IMR-90 (cell line): ENCODE data around the gene LINGO4. TPM values are rescaled to one million over a fixed set of nuclear protein-coding genes. Genes with fewer than 3 reads are reported as not detected.

Experiments used
- ATAC-seq: fragments of 200-7000 bp; cut with Tn5 transposase; 2 replicates; pipeline ENCODE4 v1.9.1; 2020; ENCODE audit warnings: low read depth, mild to moderate bottlenecking, moderate library complexity
- BruUV-seq: library from RNA; stranded (reverse); fragments of 400-500 nt; replicated peaks from 2 replicates; lab custom pipeline; 2021; lab: Mats Ljungman, UMichigan
- CTCF ChIA-PET: fragments of 300-600 bp; formaldehyde crosslinking; extraction: SDS; loops from one replicate; lab custom pipeline; 2021; ENCODE audit warnings: antibody characterized with exemption; lab: Yijun Ruan, JAX
- POLR2A ChIA-PET: fragments of 300-600 bp; sonication (Branson Sonifier 250); formaldehyde crosslinking; loops from one replicate; lab custom pipeline; 2022; ENCODE audit warnings: antibody characterized with exemption; ENCODE audit not compliant: unreplicated experiment; lab: Charles Lee
- DNase-seq: peaks from one replicate; pipeline ENCODE4 v3.0.0; 2013
- H2AFZ ChIP-seq: replicated peaks from 2 replicates; pipeline ENCODE3; 2013; ENCODE audit warnings: low read length, mild to moderate bottlenecking; ENCODE audit not compliant: poor library complexity
- H2AK5ac ChIP-seq: 2 replicates; pipeline ENCODE4 v1.6.1; 2013; ENCODE audit warnings: low read depth, low read length, inconsistent platforms
- H2AK9ac ChIP-seq: replicated peaks from 2 replicates; pipeline ENCODE3; 2013; ENCODE audit warnings: mild to moderate bottlenecking, low read depth, low read length, moderate library complexity; ENCODE audit not compliant: poor library complexity
- H2BK120ac ChIP-seq: 2 replicates; pipeline ENCODE4 v1.6.1; 2013; ENCODE audit warnings: low read depth, low read length, inconsistent platforms
- H2BK15ac ChIP-seq: 3 replicates; pipeline ENCODE4 v1.6.1; 2013; ENCODE audit warnings: low read depth, low read length, inconsistent platforms
- H2BK20ac ChIP-seq: 2 replicates; pipeline ENCODE4 v1.6.1; 2013; ENCODE audit warnings: low read depth, mild to moderate bottlenecking, inconsistent platforms, low read length, moderate library complexity
- H2BK5ac ChIP-seq: 2 replicates; pipeline ENCODE4 v1.6.1; 2013; ENCODE audit warnings: mild to moderate bottlenecking, low read depth, low read length, inconsistent platforms; ENCODE audit not compliant: poor library complexity, severe bottlenecking
- H3K14ac ChIP-seq: replicated peaks from 2 replicates; pipeline ENCODE4 v1.6.1; 2013; ENCODE audit warnings: low read depth, low read length, inconsistent platforms
- H3K18ac ChIP-seq: 2 replicates; pipeline ENCODE4 v1.6.1; 2013; ENCODE audit warnings: low read depth, low read length, control low read depth
- H3K23ac ChIP-seq: 2 replicates; pipeline ENCODE4 v1.6.1; 2013; ENCODE audit warnings: low read depth, low read length, inconsistent platforms
- H3K27ac ChIP-seq: 2 replicates; pipeline ENCODE4 v1.5.1; 2013; ENCODE audit warnings: mild to moderate bottlenecking, control low read depth, low read length; ENCODE audit not compliant: insufficient read depth
- H3K27me3 ChIP-seq: 2 replicates; pipeline ENCODE4 v1.6.1; 2013; ENCODE audit warnings: low read length; ENCODE audit not compliant: control insufficient read depth, insufficient read depth
- H3K36me3 ChIP-seq: 2 replicates; pipeline ENCODE4 v1.6.1; 2013; ENCODE audit warnings: low read length, mixed read lengths; ENCODE audit not compliant: control insufficient read depth, insufficient read depth
- H3K4ac ChIP-seq: 2 replicates; pipeline ENCODE4 v1.6.1; 2013; ENCODE audit warnings: low read depth, low read length, inconsistent platforms
- H3K4me1 ChIP-seq: 2 replicates; pipeline ENCODE4 v1.6.1; 2013; ENCODE audit warnings: low read length, mixed read lengths; ENCODE audit not compliant: control insufficient read depth, insufficient read depth
- H3K4me2 ChIP-seq: 2 replicates; pipeline ENCODE4 v1.6.1; 2013; ENCODE audit warnings: low read depth, mild to moderate bottlenecking, control low read depth, low read length, moderate library complexity
- H3K4me3 ChIP-seq: 2 replicates; pipeline ENCODE4 v1.5.1; 2013; ENCODE audit warnings: low read depth, mild to moderate bottlenecking, control low read depth, low read length, moderate library complexity; ENCODE audit not compliant: insufficient read depth
- H3K56ac ChIP-seq: 2 replicates; pipeline ENCODE4 v1.6.1; 2013; ENCODE audit warnings: low read length, inconsistent platforms; ENCODE audit not compliant: insufficient read depth; ENCODE audit errors: extremely low read depth
- H3K79me1 ChIP-seq, 2 experiments: 2 replicates each; pipeline ENCODE4 v1.6.1; 2013; ENCODE audit warnings: low read length in 2 of 2, inconsistent platforms in 1 of 2, low read depth in 1 of 2
- H3K9ac ChIP-seq: 2 replicates; pipeline ENCODE4 v1.6.1; 2013; ENCODE audit warnings: low read depth, low read length, control low read depth
- H3K9me1 ChIP-seq: 2 replicates; pipeline ENCODE4 v1.6.1; 2013; ENCODE audit warnings: low read length, inconsistent platforms; ENCODE audit not compliant: insufficient read depth
- H3K9me3 ChIP-seq: 2 replicates; pipeline ENCODE4 v1.6.1; 2013; ENCODE audit warnings: low read length; ENCODE audit not compliant: control insufficient read depth, insufficient read depth
- H4K20me1 ChIP-seq: 2 replicates; pipeline ENCODE4 v1.6.1; 2013; ENCODE audit warnings: low read length, inconsistent platforms; ENCODE audit not compliant: insufficient read depth
- H4K5ac ChIP-seq: 2 replicates; pipeline ENCODE4 v1.6.1; 2013; ENCODE audit warnings: mild to moderate bottlenecking, low read depth, low read length, control low read depth
- H4K8ac ChIP-seq, 2 experiments: 2 replicates each; pipeline ENCODE4 v1.6.1; 2013; ENCODE audit warnings: low read depth in 2 of 2, low read length in 2 of 2, control low read depth in 1 of 2, inconsistent platforms in 1 of 2
- H4K91ac ChIP-seq: 2 replicates; pipeline ENCODE4 v1.6.1; 2013; ENCODE audit warnings: low read depth, low read length, inconsistent platforms; ENCODE audit not compliant: insufficient read depth
- BHLHE40 ChIP-seq: fragments of 150-350 bp; IDR thresholded peaks from 2 replicates; pipeline ENCODE4 v1.6.1; 2016; ENCODE audit warnings: mild to moderate bottlenecking, low read depth, low read length
- CEBPB ChIP-seq: IDR thresholded peaks from 2 replicates; pipeline ENCODE4 v1.6.1; 2012; ENCODE audit warnings: low read depth, low read length, improper control_type of control experiment
- CHD1 ChIP-seq: IDR thresholded peaks from 2 replicates; pipeline ENCODE4 v1.6.1; 2012; ENCODE audit warnings: low read depth, low read length, improper control_type of control experiment
- FOS ChIP-seq: fragments of 150-350 bp; IDR thresholded peaks from 2 replicates; pipeline ENCODE4 v1.6.1; 2016; ENCODE audit warnings: low read depth, low read length
- MAFK ChIP-seq: IDR thresholded peaks from 2 replicates; pipeline ENCODE4 v1.6.1; 2012; ENCODE audit warnings: low read depth, low read length, improper control_type of control experiment
- MAZ ChIP-seq: IDR thresholded peaks from 2 replicates; pipeline ENCODE4 v1.6.1; 2012; ENCODE audit warnings: low read depth, mild to moderate bottlenecking, low read length, improper control_type of control experiment, moderate library complexity, borderline replicate concordance
- MXI1 ChIP-seq: IDR thresholded peaks from 2 replicates; pipeline ENCODE4 v1.6.1; 2012; ENCODE audit warnings: low read depth, mild to moderate bottlenecking, low read length, moderate library complexity, borderline replicate concordance
- NFE2L2 ChIP-seq: fragments of 150-350 bp; IDR thresholded peaks from 2 replicates; pipeline ENCODE4 v1.6.1; 2016; ENCODE audit warnings: low read depth, mild to moderate bottlenecking, low read length
- POLR2A ChIP-seq: IDR thresholded peaks from 2 replicates; pipeline ENCODE4 v1.6.1; 2012; ENCODE audit warnings: mild to moderate bottlenecking, low read depth, low read length
- RAD21 ChIP-seq: IDR thresholded peaks from 2 replicates; pipeline ENCODE4 v1.6.1; 2012; ENCODE audit warnings: low read length, improper control_type of control experiment
- RCOR1 ChIP-seq: IDR thresholded peaks from 2 replicates; pipeline ENCODE4 v1.6.1; 2012; ENCODE audit warnings: mild to moderate bottlenecking, low read length, improper control_type of control experiment; ENCODE audit not compliant: insufficient replicate concordance
- RFX5 ChIP-seq: IDR thresholded peaks from 2 replicates; pipeline ENCODE4 v1.8.0; 2012; ENCODE audit warnings: low read depth, mild to moderate bottlenecking, low read length, moderate library complexity
- SMC3 ChIP-seq: fragments of 150-350 bp; IDR thresholded peaks from 2 replicates; pipeline ENCODE4 v1.6.1; 2016; ENCODE audit warnings: low read depth, mild to moderate bottlenecking, antibody characterized with exemption, low read length, moderate library complexity
- USF2 ChIP-seq: fragments of 150-350 bp; IDR thresholded peaks from 2 replicates; pipeline ENCODE4 v1.6.1; 2017; ENCODE audit warnings: mild to moderate bottlenecking, antibody characterized with exemption, low read length, low read depth
- WGBS, 2 experiments: methylation state at CpG; one replicate each; pipeline versions ENCODE4 v1.1.5 to v1.1.7; 2013; ENCODE audit warnings: missing lambda C conversion rate in 2 of 2; ENCODE audit not compliant: insufficient read length in 1 of 2; ENCODE audit errors: extremely low coverage in 2 of 2; 5-methylcytosine and 5-hydroxymethylcytosine counted together
- dilution Hi-C: fragments of 300-500 bp; cut with HindIII; formaldehyde crosslinking; loops from one replicate; pipeline ENCODE4 v1.14.3; 2018; ENCODE audit warnings: low sequenced_read_pairs; ENCODE audit not compliant: unreplicated experiment
- in situ Hi-C: fragments of 300-500 bp; cut with MboI; formaldehyde crosslinking; loops from 3 replicates; pipeline ENCODE4 v1.14.3; 2019; ENCODE audit warnings: low sequenced_read_pairs, inconsistent platforms, mixed read lengths
- intact Hi-C: fragments of 100-400 bp; cut with micrococcal nuclease; formaldehyde crosslinking; loops from 2 replicates; pipeline ENCODE4 v1.10.0; 2022
- polyA plus RNA-seq, 3 experiments: library from polyadenylated mRNA; depleted of rRNA; stranded (reverse); fragments of >200 nt; gene quantifications; 2 replicates each; pipeline ENCODE4 v1.2.3, GENCODE V29; 2012; ENCODE audit warnings: low replicate concordance in 1 of 3
- total RNA-seq: library from RNA; depleted of rRNA; stranded (reverse); fragments of >200 nt; gene quantifications from 2 replicates; pipeline ENCODE4 v1.2.3, GENCODE V29; 2012
- TF ChIP-seq, protein P1 (sequence below): fragments of 150-350 bp; IDR thresholded peaks from 2 replicates; pipeline ENCODE4 v1.6.1; 2016; ENCODE audit warnings: low read depth, mild to moderate bottlenecking, low read length, moderate library complexity, borderline replicate concordance
- TF ChIP-seq, protein P2 (sequence below): conservative IDR thresholded peaks from 2 replicates; pipeline ENCODE4 v1.5.1; 2012; ENCODE audit warnings: mild to moderate bottlenecking, low read depth, low read length, improper control_type of control experiment

The LINGO4 gene
- total and polyA plus RNA-seq, 2 of the 4 experiments (the other 2 are of a cell fraction): not detected

DNA sequence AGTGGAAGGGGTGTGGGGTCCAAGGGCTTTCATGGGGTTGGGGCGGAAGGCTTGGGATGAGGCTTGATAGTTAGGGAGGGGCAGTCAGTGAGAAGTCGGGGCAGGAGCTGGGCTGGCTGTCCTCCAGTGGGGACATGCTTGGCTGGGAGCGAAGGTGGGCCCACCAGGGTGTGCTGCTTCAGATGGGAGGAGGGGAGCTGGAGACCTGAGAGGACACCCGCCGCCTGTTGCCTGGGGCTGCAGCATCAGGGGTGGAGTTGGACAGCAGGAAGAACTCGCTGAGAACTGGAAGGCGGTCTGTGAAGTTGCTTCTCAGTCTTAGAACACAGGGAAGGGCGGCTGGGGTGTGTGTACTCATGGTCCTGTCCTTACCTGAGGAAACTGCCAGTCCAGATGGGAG lies 46.7 kb upstream of the LINGO4 start:
- intact Hi-C loops (no loop called here), in situ Hi-C loops (no loop called here), dilution Hi-C loops (no loop called here)
- no peak overlapping the region for H3K56ac ChIP-seq
- no peak overlapping the region for H2AK9ac ChIP-seq
- no peak overlapping the region for H3K14ac ChIP-seq
- H3K4me3 ChIP-seq: no peak overlapping the region
- H3K79me1 ChIP-seq: no peaks in the 10 kb centered on the region
- H3K27ac ChIP-seq: no peak overlapping the region
- ChIA-PET POLR2A (no interaction called here), CTCF (no interaction called here)
- H3K4me1 ChIP-seq: no peaks in the 10 kb centered on the region
- WGBS, 2 experiments: 45% methylated on average over 4 of the region's 8 CpGs; no CpG with 5 or more reads in 1 of the 2 experiments
- no peak overlapping the region for H4K91ac ChIP-seq
- ATAC-seq (no peak), DNase-seq (no peak)
- no peaks in the 10 kb centered on the region for H4K20me1 ChIP-seq
- H3K36me3 ChIP-seq: no peaks in the 10 kb centered on the region
- no peak overlapping the region for H3K18ac ChIP-seq
- H4K5ac ChIP-seq: no peak overlapping the region
- H2AK5ac ChIP-seq: no peak overlapping the region
- TF ChIP-seq MXI1 (no peak), CHD1 (no peak), NFE2L2 (no peak), CEBPB (no peak), MAFK (no peak), USF2 (no peak), MAZ (no peak), FOS (no peak), SMC3 (no peak), RFX5 (no peak), RAD21 (no peak), BHLHE40 (no peak), RCOR1 (no peak), POLR2A (no peak)
- TF ChIP-seq, protein P1, sequence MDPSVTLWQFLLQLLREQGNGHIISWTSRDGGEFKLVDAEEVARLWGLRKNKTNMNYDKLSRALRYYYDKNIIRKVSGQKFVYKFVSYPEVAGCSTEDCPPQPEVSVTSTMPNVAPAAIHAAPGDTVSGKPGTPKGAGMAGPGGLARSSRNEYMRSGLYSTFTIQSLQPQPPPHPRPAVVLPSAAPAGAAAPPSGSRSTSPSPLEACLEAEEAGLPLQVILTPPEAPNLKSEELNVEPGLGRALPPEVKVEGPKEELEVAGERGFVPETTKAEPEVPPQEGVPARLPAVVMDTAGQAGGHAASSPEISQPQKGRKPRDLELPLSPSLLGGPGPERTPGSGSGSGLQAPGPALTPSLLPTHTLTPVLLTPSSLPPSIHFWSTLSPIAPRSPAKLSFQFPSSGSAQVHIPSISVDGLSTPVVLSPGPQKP: no peak
- TF ChIP-seq, protein P2, sequence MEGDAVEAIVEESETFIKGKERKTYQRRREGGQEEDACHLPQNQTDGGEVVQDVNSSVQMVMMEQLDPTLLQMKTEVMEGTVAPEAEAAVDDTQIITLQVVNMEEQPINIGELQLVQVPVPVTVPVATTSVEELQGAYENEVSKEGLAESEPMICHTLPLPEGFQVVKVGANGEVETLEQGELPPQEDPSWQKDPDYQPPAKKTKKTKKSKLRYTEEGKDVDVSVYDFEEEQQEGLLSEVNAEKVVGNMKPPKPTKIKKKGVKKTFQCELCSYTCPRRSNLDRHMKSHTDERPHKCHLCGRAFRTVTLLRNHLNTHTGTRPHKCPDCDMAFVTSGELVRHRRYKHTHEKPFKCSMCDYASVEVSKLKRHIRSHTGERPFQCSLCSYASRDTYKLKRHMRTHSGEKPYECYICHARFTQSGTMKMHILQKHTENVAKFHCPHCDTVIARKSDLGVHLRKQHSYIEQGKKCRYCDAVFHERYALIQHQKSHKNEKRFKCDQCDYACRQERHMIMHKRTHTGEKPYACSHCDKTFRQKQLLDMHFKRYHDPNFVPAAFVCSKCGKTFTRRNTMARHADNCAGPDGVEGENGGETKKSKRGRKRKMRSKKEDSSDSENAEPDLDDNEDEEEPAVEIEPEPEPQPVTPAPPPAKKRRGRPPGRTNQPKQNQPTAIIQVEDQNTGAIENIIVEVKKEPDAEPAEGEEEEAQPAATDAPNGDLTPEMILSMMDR: no peak
- H3K4ac ChIP-seq: no peak overlapping the region
- H3K9ac ChIP-seq: no peak overlapping the region
- H3K23ac ChIP-seq: no peak overlapping the region
- no peak overlapping the region for H4K8ac ChIP-seq
- H2BK120ac ChIP-seq: no peak overlapping the region
- H3K9me3 ChIP-seq: no peaks in the 10 kb centered on the region
- peaks cover 42% of the 10 kb centered on the region for H3K27me3 ChIP-seq
- H3K9me1 ChIP-seq: no peaks in the 10 kb centered on the region; the same call in 1 of the 2 replicates
- H2BK20ac ChIP-seq: no peak overlapping the region
- no peak overlapping the region for H3K4me2 ChIP-seq
- H2BK15ac ChIP-seq: no peak overlapping the region
- no peak overlapping the region for H2AFZ ChIP-seq
- H2BK5ac ChIP-seq: no peak overlapping the region
- BruUV-seq: no TSS peak
